Mammary epithelial cell (primary cell): ENCODE results near the gene SLC25A27.

Experiments used
- EZH2 ChIP-seq: IDR thresholded peaks from 2 replicates; pipeline ENCODE4 v1.6.1; 2012; ENCODE audit warnings: low read length, inconsistent platforms, borderline replicate concordance
- TF ChIP-seq, protein P1 (sequence below), 2 donors: IDR thresholded peaks in 1 of 2; conservative IDR thresholded peaks in 1 of 2; 2 replicates each; pipeline ENCODE4 v1.5.1; 2011 to 2012; ENCODE audit warnings: inconsistent platforms in 2 of 2, low read length in 2 of 2, mild to moderate bottlenecking in 2 of 2, control low read depth in 1 of 2, low read depth in 1 of 2; ENCODE audit not compliant: insufficient read depth in 1 of 2; ENCODE audit errors: extremely low read depth in 1 of 2

DNA sequence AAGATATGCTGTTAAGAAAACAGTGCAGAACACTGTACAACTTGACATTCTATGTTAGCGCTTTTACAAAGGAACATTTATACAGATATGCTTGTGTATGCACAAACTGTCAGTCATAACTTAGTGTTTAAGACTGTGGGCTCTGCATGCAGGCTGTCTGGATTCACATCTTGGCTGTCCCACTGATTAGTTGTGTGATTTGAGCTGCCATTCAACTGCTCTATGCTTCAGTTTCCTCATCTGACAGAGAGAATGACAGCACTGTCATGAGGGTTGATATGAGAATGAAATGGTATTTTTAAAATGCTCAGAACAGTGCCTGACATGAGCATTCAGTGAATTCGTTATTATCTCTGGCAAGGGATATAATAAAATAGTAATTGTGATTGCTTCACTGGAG, 8.7 kb downstream of the SLC25A27 start:
- TF ChIP-seq, protein P1, sequence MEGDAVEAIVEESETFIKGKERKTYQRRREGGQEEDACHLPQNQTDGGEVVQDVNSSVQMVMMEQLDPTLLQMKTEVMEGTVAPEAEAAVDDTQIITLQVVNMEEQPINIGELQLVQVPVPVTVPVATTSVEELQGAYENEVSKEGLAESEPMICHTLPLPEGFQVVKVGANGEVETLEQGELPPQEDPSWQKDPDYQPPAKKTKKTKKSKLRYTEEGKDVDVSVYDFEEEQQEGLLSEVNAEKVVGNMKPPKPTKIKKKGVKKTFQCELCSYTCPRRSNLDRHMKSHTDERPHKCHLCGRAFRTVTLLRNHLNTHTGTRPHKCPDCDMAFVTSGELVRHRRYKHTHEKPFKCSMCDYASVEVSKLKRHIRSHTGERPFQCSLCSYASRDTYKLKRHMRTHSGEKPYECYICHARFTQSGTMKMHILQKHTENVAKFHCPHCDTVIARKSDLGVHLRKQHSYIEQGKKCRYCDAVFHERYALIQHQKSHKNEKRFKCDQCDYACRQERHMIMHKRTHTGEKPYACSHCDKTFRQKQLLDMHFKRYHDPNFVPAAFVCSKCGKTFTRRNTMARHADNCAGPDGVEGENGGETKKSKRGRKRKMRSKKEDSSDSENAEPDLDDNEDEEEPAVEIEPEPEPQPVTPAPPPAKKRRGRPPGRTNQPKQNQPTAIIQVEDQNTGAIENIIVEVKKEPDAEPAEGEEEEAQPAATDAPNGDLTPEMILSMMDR (conservative IDR thresholded peaks at IDR 0.05 in 1 of 2, IDR thresholded peaks at IDR 0.05 in 1 of 2; ENCODE audit: extremely low read depth in 1 of 2, insufficient read depth in 1 of 2, low read depth in 1 of 2, low read length in 2 of 2): no peak
- no peak for TF ChIP-seq EZH2
